ENCODE data around the gene SGSM1. TPM values are rescaled to one million over a fixed set of nuclear protein-coding genes. Genes with fewer than 3 reads are reported as not detected.

Gene SGSM1
- total and polyA plus RNA-seq, 9 of the 15 experiments (the other 6 are each of a cell fraction or from before 2014, with no cell fraction given): not detected

DNA sequence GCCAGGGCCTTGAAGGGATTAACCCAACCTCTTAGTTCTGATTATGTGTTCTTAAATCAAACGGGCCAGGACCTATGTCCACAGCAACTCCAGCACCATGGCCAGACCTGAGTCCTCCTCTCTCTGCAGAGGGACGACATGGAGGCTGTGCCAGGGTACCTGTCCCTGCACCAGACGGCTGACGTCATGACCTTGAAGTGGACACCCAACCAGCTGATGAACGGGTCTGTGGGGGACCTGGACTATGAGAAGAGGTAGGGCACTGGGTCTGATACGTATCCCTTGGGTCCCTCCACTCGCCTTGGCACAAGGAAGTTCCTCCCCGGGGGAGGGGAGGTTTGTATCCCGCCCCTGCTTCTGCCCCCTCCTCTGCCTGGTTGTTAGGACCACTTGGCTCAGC lies 53.6 kb downstream of the SGSM1 start:
- H3K9me1 ChIP-seq (ENCODE audit: control insufficient read depth, insufficient read depth, low read length): no peaks in the 10 kb centered on the region
- ATAC-seq: no peak
- 2% methylated on average over 8 of the region's 9 CpGs for WGBS (ENCODE audit: insufficient coverage, low coverage, missing lambda C conversion rate)
- H3K36me3 ChIP-seq (ENCODE audit: control insufficient read depth, insufficient read depth, low read length): no peaks in the 10 kb centered on the region
- POLR2A ChIA-PET: no interaction called here
- no peaks in the 10 kb centered on the region for H4K20me1 ChIP-seq (replicated peaks; ENCODE audit: control insufficient read depth, insufficient read depth, low read length)
- no peaks in the 10 kb centered on the region for H3K4me1 ChIP-seq (replicated peaks in 1 of 2; ENCODE audit: control insufficient read depth in 2 of 2, insufficient read depth in 2 of 2, low read length in 2 of 2)
- CTCF ChIA-PET (ENCODE audit: low intra/inter-chr PET ratio): no interaction called here
- FAIRE-seq: no peak
- in situ Hi-C loops (cut with MboI): loop anchor here (5.0 kb wide), 1 partner anchor 92 kb away; no protein-coding TSS in a partner anchor
- intact Hi-C loops (cut with micrococcal nuclease): no loop called here
- H3K79me2 ChIP-seq (ENCODE audit: control insufficient read depth, insufficient read depth, low read length): no peaks in the 10 kb centered on the region
- no peak overlapping the region for H2AFZ ChIP-seq (ENCODE audit: low read depth, low read length)
- no peak overlapping the region for H3K9ac ChIP-seq (ENCODE audit: insufficient read depth in 1 of 2, low read depth in 2 of 2, low read length in 2 of 2)
- BruUV-seq (replicated peaks): no TSS peak
- no peaks in the 10 kb centered on the region for H3K9me3 ChIP-seq (replicated peaks; ENCODE audit: control insufficient read depth, insufficient read depth, low read depth, low read length)
- peaks cover 0 to 18% of the 10 kb centered on the region in 2 experiments; a peak in 1 of 5 replicates for H3K27me3 ChIP-seq (ENCODE audit: control insufficient read depth in 2 of 2, insufficient read depth in 2 of 2, low read length in 2 of 2)
- no peak overlapping the region for H3K4me3 ChIP-seq
- no peak overlapping the region for H3K4me2 ChIP-seq (ENCODE audit: insufficient read depth, low read length)
- DNase-seq (ENCODE audit: extremely low read depth in 1 of 4, low spot score in 3 of 4): no peak
- no peak overlapping the region for H3K27ac ChIP-seq (ENCODE audit: extremely low read depth, low read depth, low read length)
- TF ChIP-seq, protein P1, sequence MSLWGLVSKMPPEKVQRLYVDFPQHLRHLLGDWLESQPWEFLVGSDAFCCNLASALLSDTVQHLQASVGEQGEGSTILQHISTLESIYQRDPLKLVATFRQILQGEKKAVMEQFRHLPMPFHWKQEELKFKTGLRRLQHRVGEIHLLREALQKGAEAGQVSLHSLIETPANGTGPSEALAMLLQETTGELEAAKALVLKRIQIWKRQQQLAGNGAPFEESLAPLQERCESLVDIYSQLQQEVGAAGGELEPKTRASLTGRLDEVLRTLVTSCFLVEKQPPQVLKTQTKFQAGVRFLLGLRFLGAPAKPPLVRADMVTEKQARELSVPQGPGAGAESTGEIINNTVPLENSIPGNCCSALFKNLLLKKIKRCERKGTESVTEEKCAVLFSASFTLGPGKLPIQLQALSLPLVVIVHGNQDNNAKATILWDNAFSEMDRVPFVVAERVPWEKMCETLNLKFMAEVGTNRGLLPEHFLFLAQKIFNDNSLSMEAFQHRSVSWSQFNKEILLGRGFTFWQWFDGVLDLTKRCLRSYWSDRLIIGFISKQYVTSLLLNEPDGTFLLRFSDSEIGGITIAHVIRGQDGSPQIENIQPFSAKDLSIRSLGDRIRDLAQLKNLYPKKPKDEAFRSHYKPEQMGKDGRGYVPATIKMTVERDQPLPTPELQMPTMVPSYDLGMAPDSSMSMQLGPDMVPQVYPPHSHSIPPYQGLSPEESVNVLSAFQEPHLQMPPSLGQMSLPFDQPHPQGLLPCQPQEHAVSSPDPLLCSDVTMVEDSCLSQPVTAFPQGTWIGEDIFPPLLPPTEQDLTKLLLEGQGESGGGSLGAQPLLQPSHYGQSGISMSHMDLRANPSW (CRISPR knock-in tag; IDR thresholded peaks at IDR 0.05): no peak
- TF ChIP-seq ZNF644 (tag; IDR thresholded peaks at IDR 0.05; ENCODE audit: low read depth): no peak
- no peak for TF ChIP-seq TBL1XR1 (IDR thresholded peaks at IDR 0.05; ENCODE audit: low read length in 2 of 2)
- TF ChIP-seq, protein P2, sequence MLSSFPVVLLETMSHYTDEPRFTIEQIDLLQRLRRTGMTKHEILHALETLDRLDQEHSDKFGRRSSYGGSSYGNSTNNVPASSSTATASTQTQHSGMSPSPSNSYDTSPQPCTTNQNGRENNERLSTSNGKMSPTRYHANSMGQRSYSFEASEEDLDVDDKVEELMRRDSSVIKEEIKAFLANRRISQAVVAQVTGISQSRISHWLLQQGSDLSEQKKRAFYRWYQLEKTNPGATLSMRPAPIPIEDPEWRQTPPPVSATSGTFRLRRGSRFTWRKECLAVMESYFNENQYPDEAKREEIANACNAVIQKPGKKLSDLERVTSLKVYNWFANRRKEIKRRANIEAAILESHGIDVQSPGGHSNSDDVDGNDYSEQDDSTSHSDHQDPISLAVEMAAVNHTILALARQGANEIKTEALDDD (IDR thresholded peaks at IDR 0.05): no peak
- TF ChIP-seq, protein P3, sequence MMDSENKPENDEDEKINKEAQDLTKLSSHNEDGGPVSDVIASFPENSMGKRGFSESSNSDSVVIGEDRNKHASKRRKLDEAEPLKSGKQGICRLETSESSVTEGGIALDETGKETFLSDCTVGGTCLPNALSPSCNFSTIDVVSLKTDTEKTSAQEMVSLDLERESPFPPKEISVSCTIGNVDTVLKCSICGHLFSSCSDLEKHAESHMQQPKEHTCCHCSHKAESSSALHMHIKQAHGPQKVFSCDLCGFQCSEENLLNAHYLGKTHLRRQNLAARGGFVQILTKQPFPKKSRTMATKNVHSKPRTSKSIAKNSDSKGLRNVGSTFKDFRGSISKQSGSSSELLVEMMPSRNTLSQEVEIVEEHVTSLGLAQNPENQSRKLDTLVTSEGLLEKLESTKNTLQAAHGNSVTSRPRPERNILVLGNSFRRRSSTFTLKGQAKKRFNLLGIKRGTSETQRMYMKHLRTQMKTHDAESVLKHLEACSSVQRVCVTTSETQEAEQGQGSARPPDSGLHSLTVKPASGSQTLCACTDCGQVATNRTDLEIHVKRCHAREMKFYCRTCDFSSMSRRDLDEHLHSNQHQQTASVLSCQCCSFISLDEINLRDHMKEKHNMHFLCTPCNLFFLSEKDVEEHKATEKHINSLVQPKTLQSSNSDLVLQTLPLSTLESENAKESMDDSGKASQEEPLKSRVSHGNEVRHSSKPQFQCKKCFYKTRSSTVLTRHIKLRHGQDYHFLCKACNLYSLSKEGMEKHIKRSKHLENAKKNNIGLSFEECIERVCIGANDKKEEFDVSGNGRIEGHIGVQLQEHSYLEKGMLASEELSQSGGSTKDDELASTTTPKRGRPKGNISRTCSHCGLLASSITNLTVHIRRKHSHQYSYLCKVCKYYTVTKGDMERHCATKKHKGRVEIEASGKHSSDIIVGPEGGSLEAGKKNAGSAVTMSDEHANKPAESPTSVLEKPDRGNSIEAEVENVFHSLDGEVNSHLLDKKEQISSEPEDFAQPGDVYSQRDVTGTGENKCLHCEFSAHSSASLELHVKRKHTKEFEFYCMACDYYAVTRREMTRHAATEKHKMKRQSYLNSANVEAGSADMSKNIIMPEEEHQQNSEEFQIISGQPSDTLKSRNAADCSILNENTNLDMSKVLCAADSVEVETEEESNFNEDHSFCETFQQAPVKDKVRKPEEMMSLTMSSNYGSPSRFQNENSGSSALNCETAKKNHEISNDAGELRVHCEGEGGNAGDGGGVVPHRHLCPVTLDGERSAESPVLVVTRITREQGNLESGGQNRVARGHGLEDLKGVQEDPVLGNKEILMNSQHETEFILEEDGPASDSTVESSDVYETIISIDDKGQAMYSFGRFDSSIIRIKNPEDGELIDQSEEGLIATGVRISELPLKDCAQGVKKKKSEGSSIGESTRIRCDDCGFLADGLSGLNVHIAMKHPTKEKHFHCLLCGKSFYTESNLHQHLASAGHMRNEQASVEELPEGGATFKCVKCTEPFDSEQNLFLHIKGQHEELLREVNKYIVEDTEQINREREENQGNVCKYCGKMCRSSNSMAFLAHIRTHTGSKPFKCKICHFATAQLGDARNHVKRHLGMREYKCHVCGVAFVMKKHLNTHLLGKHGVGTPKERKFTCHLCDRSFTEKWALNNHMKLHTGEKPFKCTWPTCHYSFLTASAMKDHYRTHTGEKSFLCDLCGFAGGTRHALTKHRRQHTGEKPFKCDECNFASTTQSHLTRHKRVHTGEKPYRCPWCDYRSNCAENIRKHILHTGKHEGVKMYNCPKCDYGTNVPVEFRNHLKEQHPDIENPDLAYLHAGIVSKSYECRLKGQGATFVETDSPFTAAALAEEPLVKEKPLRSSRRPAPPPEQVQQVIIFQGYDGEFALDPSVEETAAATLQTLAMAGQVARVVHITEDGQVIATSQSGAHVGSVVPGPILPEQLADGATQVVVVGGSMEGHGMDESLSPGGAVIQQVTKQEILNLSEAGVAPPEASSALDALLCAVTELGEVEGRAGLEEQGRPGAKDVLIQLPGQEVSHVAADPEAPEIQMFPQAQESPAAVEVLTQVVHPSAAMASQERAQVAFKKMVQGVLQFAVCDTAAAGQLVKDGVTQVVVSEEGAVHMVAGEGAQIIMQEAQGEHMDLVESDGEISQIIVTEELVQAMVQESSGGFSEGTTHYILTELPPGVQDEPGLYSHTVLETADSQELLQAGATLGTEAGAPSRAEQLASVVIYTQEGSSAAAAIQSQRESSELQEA (IDR thresholded peaks at IDR 0.05; ENCODE audit: low read depth): no peak
- no peak for TF ChIP-seq STAG1 (CRISPR knock-in tag; IDR thresholded peaks at IDR 0.05; ENCODE audit: borderline replicate concordance)
- TF ChIP-seq SMAD4 (CRISPR knock-in tag; conservative IDR thresholded peaks at IDR 0.05): no peak
- TF ChIP-seq ZNF224 (CRISPR knock-in tag; IDR thresholded peaks at IDR 0.05): no peak
- no peak for TF ChIP-seq ATF7 (IDR thresholded peaks at IDR 0.05)
